Left ventricle myocardium inferior (tissue), 1 donor: ENCODE measurements around the gene LY6G6D. TPM values are rescaled to one million over a fixed set of nuclear protein-coding genes. Genes with fewer than 3 reads are reported as not detected.

Source experiments
- DNase-seq: peaks from one replicate; pipeline ENCODE4 v3.0.0-alpha.2; 2020
- H3K27ac ChIP-seq: fragments of 200-600 bp; replicated peaks from 2 replicates; pipeline ENCODE4 v1.8.0; 2021
- H3K27me3 ChIP-seq: fragments of 200-600 bp; 2 replicates; pipeline ENCODE4 v1.8.0; 2021; ENCODE audit warnings: low read depth
- H3K36me3 ChIP-seq: fragments of 200-600 bp; 2 replicates; pipeline ENCODE4 v1.8.0; 2021
- H3K4me1 ChIP-seq: fragments of 200-600 bp; 2 replicates; pipeline ENCODE4 v1.8.0; 2021
- H3K4me3 ChIP-seq: fragments of 200-600 bp; 2 replicates; pipeline ENCODE4 v1.8.0; 2021; ENCODE audit warnings: mild to moderate bottlenecking, moderate library complexity
- H3K9me3 ChIP-seq: fragments of 200-600 bp; replicated peaks from 2 replicates; pipeline ENCODE4 v1.8.0; 2021
- CTCF ChIP-seq: fragments of 200-600 bp; IDR thresholded peaks from 2 replicates; pipeline ENCODE4 v1.8.0; 2021; ENCODE audit warnings: antibody characterized with exemption, mild to moderate bottlenecking, borderline replicate concordance
- intact Hi-C: fragments of 100-400 bp; cut with micrococcal nuclease; formaldehyde crosslinking; loops from one replicate; pipeline ENCODE4 v1.11.0; 2022
- total RNA-seq: library from RNA; stranded (reverse); fragmentation: NEBNext Ultra II Directional; extraction: Animal tissue kit (Norgen Biotek cat#: 25700); gene quantifications from one replicate; pipeline ENCODE4 v1.2.1, GENCODE V29; 2021
- donor health status: DM: no; HTN: yes; CAD: no; lungs with severe emphysema.

The LY6G6D gene
- total RNA-seq, 1 donor from 2014 or later: not detected

DNA sequence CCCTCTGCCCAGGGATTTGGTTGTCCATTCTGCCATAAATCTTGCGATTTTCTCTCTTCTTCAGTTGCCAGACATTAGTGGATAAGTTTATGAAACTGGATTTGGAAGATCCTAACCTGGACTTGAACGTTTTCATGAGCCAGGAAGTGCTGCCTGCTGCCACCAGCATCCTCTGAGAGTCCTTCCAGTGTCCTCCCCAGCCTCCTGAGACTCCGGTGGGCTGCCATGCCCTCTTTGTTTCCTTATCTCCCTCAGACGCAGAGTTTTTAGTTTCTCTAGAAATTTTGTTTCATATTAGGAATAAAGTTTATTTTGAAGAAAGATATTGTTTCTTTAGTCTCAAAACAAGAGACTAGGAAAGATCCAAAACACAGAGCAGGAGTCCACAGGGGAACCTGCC lies 47.2 kb downstream of the LY6G6D start, which contains the start of gene SAPCD1:
TSS of gene SAPCD1 (plus strand) at position 301 of the 400 bp plus-strand sequence. CDS start 399 bp downstream, outside the sequence.
- TF ChIP-seq CTCF: no peak
- intact Hi-C loops: no loop called here
- H3K9me3 ChIP-seq: no peaks in the 10 kb centered on the region
- peak within 1 kb of the TSS; percentile 2 for H3K27ac ChIP-seq
- H3K27me3 ChIP-seq: no peaks in the 10 kb centered on the region
- no peak within 1 kb of the TSS for H3K4me3 ChIP-seq
- peaks cover 20% of the 10 kb centered on the region for H3K4me1 ChIP-seq
- no peak for DNase-seq
- H3K36me3 ChIP-seq: peaks cover 5% of the 10 kb centered on the region

- intact Hi-C loops: no loop called here
- H3K36me3 ChIP-seq: peaks cover 5% of the 10 kb centered on the region
- no peaks in the 10 kb centered on the region for H3K9me3 ChIP-seq
- H3K27me3 ChIP-seq: no peaks in the 10 kb centered on the region
- H3K4me1 ChIP-seq: peaks cover 20% of the 10 kb centered on the region
- no peak for DNase-seq
- TF ChIP-seq CTCF: no peak
- no peak overlapping the region for H3K4me3 ChIP-seq
- H3K27ac ChIP-seq: peak overlapping the region; percentile 2
Observed at GRCh38 chr6:31762878-31763618, 47.9 kb downstream of the LY6G6D start.

DNA sequence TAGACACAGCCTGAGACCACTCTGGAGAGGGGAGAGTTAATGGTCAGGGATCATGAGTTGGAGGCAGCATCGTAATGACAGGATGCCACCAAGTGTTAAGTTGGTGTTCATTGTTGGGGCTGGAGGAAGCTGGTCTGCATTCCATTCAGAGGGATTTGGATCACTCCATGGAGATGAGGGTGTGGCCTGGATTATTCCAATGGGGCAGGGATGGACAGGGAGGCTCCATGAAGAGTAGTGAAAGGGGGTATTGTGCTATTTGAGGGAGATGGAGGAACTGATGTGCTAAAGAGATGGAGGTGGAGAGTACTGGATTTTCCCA lies 48.4 kb downstream of the LY6G6D start:
- Histone ChIP-seq H3K27me3 (no peaks in the 10 kb centered on the region), H3K4me3 (no peak overlapping the region), H3K36me3 (peaks cover 5% of the 10 kb centered on the region), H3K27ac (peak overlapping the region; percentile 2), H3K4me1 (peaks cover 20% of the 10 kb centered on the region), H3K9me3 (no peaks in the 10 kb centered on the region)
- intact Hi-C loops: no loop called here
- no peak for DNase-seq
- no peak for TF ChIP-seq CTCF

DNA sequence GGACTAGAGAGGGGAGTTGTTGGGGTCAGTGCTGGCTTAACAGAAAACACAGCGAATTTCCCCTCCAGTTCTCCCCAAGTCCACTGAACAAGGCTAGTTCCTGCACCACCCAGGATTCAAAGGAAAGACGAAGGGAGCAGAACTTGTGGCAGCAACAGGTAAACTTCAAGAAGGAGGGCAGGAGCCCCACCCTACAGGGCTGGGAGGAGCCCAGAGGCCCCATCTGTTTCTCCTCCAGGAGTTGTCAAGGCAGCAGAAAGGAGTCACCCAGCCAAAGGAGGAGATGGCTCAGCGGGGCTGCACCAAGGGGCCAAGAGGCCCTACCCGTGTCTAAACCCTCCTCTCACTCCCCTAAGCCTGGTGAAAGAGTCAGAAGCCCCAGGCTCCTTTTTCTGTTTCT lies 49.0 kb downstream of the LY6G6D start:
- no peak for DNase-seq
- H3K27ac ChIP-seq: no peak overlapping the region
- peaks cover 5% of the 10 kb centered on the region for H3K36me3 ChIP-seq
- H3K9me3 ChIP-seq: no peaks in the 10 kb centered on the region
- H3K27me3 ChIP-seq: no peaks in the 10 kb centered on the region
- intact Hi-C loops: no loop called here
- H3K4me3 ChIP-seq: no peak overlapping the region
- no peak for TF ChIP-seq CTCF
- H3K4me1 ChIP-seq: peaks cover 20% of the 10 kb centered on the region

DNA sequence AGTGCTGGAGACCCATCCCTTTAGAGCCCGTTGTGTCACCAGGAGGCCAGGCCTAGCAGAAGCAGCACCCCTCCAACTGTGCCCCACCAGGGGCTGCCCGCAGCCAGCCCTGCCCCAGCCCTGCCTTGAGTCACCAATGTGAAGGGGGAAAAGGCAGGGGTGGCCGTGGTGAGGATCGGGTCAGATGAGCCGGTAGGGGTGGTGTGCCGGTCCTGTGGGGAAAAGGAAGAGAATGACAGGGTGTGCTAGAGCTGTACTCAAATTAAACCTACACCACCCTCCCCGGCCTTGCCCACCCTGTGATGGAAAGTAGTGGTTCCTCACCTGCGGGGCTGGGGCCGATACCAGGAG lies 50.4 kb downstream of the LY6G6D start:
- Histone ChIP-seq H3K27me3 (no peaks in the 10 kb centered on the region), H3K4me1 (peaks cover 20% of the 10 kb centered on the region), H3K4me3 (no peak overlapping the region), H3K36me3 (peaks cover 5% of the 10 kb centered on the region), H3K9me3 (no peaks in the 10 kb centered on the region), H3K27ac (no peak overlapping the region)
- no peak for TF ChIP-seq CTCF
- intact Hi-C loops: no loop called here
- no peak for DNase-seq
